Neural cell (in vitro differentiated cells): ENCODE results near the gene ZMYND10. TPM values are rescaled to one million over a fixed set of nuclear protein-coding genes. Genes with fewer than 3 reads are reported as not detected.

Experiments
- H2AFZ ChIP-seq: fragments of 200-600, 300-800 bp; sonication (generic), shearing (Covaris generic); 2 replicates; pipeline ENCODE4 v1.6.0; 2014; ENCODE audit warnings: low read depth, mild to moderate bottlenecking, antibody characterized with exemption, low read length, moderate library complexity
- H3F3A ChIP-seq: fragments of 200-600 bp; shearing (Covaris generic); 2 replicates; pipeline ENCODE4 v1.6.1; 2016; ENCODE audit warnings: mild to moderate bottlenecking, moderate library complexity, mixed read lengths, antibody characterized with exemption, low read length; ENCODE audit not compliant: insufficient read depth, poor library complexity, severe bottlenecking
- H3K27ac ChIP-seq: fragments of 200-600, 300-800 bp; sonication (generic), shearing (Covaris generic); 2 replicates; pipeline ENCODE4 v1.5.1; 2014; ENCODE audit warnings: mild to moderate bottlenecking, low read length, moderate library complexity
- H3K27me3 ChIP-seq: fragments of 300-800, 200-600 bp; sonication (generic), shearing (Covaris generic); 2 replicates; pipeline ENCODE4 v1.6.0; 2014; ENCODE audit warnings: mild to moderate bottlenecking, low read depth, low read length, moderate library complexity; ENCODE audit not compliant: insufficient read depth
- H3K36me3 ChIP-seq: fragments of 300-800, 200-600 bp; sonication (generic), shearing (Covaris generic); 2 replicates; pipeline ENCODE4 v1.5.1; 2014; ENCODE audit warnings: mild to moderate bottlenecking, antibody characterized with exemption, low read length, moderate library complexity; ENCODE audit not compliant: insufficient read depth
- H3K4me2 ChIP-seq: fragments of 300-800, 200-600 bp; sonication (generic), shearing (Covaris generic); 2 replicates; pipeline ENCODE4 v1.6.0; 2014; ENCODE audit warnings: mild to moderate bottlenecking, low read length
- H3K4me3 ChIP-seq: fragments of 300-800, 200-600 bp; sonication (generic), shearing (Covaris generic); 2 replicates; pipeline ENCODE4 v1.5.1; 2014; ENCODE audit warnings: mild to moderate bottlenecking, low read length, moderate library complexity
- H3K79me2 ChIP-seq: fragments of 200-600 bp; shearing (Covaris generic); replicated peaks from 2 replicates; pipeline ENCODE4 v1.6.0; 2014; ENCODE audit warnings: mild to moderate bottlenecking, low read length, moderate library complexity; ENCODE audit not compliant: insufficient read depth
- H3K9ac ChIP-seq: fragments of 300-800, 200-600 bp; sonication (generic), shearing (Covaris generic); 2 replicates; pipeline ENCODE4 v1.6.1; 2016; ENCODE audit warnings: mild to moderate bottlenecking, low read length, mixed read lengths
- H3K9me2 ChIP-seq: fragments of 200-600 bp; shearing (Covaris generic); 2 replicates; pipeline ENCODE4 v1.6.1; 2016; ENCODE audit warnings: mild to moderate bottlenecking, low read length, mixed read lengths; ENCODE audit not compliant: insufficient read depth
- H3K9me3 ChIP-seq: fragments of 200-600, 300-800 bp; sonication (generic), shearing (Covaris generic); 2 replicates; pipeline ENCODE4 v1.6.1; 2016; ENCODE audit warnings: mild to moderate bottlenecking, mixed run types, low read length, moderate library complexity, mixed read lengths
- H4K20me1 ChIP-seq: fragments of 200-600 bp; shearing (Covaris generic); 2 replicates; pipeline ENCODE4 v1.6.1; 2016; ENCODE audit warnings: mild to moderate bottlenecking, mixed run types; ENCODE audit not compliant: insufficient read depth
- EP300 ChIP-seq: fragments of 450-650 bp; conservative IDR thresholded peaks from 2 replicates; pipeline ENCODE4 v1.6.1; 2014; ENCODE audit warnings: antibody characterized with exemption, mild to moderate bottlenecking, moderate library complexity; ENCODE audit not compliant: poor library complexity, severe bottlenecking
- EZH2 ChIP-seq: fragments of 200-600, 300-800 bp; shearing (Covaris generic), sonication (generic); IDR thresholded peaks from 2 replicates; pipeline ENCODE4 v1.6.1; 2014; ENCODE audit warnings: antibody characterized with exemption, low read length, borderline replicate concordance, mild to moderate bottlenecking; ENCODE audit not compliant: insufficient read depth, poor library complexity, severe bottlenecking
- MXI1 ChIP-seq: fragments of 450-650 bp; conservative IDR thresholded peaks from 2 replicates; pipeline ENCODE4 v1.6.1; 2014; ENCODE audit warnings: antibody characterized with exemption, mild to moderate bottlenecking; ENCODE audit not compliant: poor library complexity, severe bottlenecking
- RAD21 ChIP-seq: fragments of 450-650 bp; conservative IDR thresholded peaks from 2 replicates; pipeline ENCODE4 v1.6.1; 2014; ENCODE audit warnings: antibody characterized with exemption, mild to moderate bottlenecking, moderate library complexity
- SMC3 ChIP-seq: fragments of 450-650 bp; conservative IDR thresholded peaks from 2 replicates; pipeline ENCODE4 v1.6.1; 2014; ENCODE audit warnings: antibody characterized with exemption, mild to moderate bottlenecking, moderate library complexity; ENCODE audit not compliant: poor library complexity
- TAF1 ChIP-seq: IDR thresholded peaks from 2 replicates; pipeline ENCODE4 v1.6.1; 2012; ENCODE audit warnings: low read depth
- polyA plus RNA-seq: library from polyadenylated mRNA; depleted of rRNA; stranded (reverse); fragments of >200 nt; gene quantifications from 2 replicates; pipeline ENCODE4 v1.2.3, GENCODE V29; 2014
- TF ChIP-seq, protein P1 (sequence below): IDR thresholded peaks from 2 replicates; pipeline ENCODE4 v1.6.1; 2012; ENCODE audit warnings: borderline replicate concordance
- TF ChIP-seq, protein P2 (sequence below): fragments of 450-650 bp; IDR thresholded peaks from 2 replicates; pipeline ENCODE4 v1.5.1; 2014; ENCODE audit warnings: antibody characterized with exemption, mild to moderate bottlenecking, moderate library complexity; ENCODE audit not compliant: poor library complexity, severe bottlenecking

Gene ZMYND10
- polyA plus RNA-seq, 1 donor from 2014 or later: 5.2 TPM

GRCh38 chr3:50319181-50319893 lies 26.2 kb downstream of the ZMYND10 start:
- H3K36me3 ChIP-seq: no peaks in the 10 kb centered on the region
- TF ChIP-seq, protein P1, sequence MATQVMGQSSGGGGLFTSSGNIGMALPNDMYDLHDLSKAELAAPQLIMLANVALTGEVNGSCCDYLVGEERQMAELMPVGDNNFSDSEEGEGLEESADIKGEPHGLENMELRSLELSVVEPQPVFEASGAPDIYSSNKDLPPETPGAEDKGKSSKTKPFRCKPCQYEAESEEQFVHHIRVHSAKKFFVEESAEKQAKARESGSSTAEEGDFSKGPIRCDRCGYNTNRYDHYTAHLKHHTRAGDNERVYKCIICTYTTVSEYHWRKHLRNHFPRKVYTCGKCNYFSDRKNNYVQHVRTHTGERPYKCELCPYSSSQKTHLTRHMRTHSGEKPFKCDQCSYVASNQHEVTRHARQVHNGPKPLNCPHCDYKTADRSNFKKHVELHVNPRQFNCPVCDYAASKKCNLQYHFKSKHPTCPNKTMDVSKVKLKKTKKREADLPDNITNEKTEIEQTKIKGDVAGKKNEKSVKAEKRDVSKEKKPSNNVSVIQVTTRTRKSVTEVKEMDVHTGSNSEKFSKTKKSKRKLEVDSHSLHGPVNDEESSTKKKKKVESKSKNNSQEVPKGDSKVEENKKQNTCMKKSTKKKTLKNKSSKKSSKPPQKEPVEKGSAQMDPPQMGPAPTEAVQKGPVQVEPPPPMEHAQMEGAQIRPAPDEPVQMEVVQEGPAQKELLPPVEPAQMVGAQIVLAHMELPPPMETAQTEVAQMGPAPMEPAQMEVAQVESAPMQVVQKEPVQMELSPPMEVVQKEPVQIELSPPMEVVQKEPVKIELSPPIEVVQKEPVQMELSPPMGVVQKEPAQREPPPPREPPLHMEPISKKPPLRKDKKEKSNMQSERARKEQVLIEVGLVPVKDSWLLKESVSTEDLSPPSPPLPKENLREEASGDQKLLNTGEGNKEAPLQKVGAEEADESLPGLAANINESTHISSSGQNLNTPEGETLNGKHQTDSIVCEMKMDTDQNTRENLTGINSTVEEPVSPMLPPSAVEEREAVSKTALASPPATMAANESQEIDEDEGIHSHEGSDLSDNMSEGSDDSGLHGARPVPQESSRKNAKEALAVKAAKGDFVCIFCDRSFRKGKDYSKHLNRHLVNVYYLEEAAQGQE: no peak
- TF ChIP-seq RAD21 (no peak), TAF1 (no peak), EP300 (no peak), SMC3 (no peak), EZH2 (no peak)
- TF ChIP-seq, protein P2, sequence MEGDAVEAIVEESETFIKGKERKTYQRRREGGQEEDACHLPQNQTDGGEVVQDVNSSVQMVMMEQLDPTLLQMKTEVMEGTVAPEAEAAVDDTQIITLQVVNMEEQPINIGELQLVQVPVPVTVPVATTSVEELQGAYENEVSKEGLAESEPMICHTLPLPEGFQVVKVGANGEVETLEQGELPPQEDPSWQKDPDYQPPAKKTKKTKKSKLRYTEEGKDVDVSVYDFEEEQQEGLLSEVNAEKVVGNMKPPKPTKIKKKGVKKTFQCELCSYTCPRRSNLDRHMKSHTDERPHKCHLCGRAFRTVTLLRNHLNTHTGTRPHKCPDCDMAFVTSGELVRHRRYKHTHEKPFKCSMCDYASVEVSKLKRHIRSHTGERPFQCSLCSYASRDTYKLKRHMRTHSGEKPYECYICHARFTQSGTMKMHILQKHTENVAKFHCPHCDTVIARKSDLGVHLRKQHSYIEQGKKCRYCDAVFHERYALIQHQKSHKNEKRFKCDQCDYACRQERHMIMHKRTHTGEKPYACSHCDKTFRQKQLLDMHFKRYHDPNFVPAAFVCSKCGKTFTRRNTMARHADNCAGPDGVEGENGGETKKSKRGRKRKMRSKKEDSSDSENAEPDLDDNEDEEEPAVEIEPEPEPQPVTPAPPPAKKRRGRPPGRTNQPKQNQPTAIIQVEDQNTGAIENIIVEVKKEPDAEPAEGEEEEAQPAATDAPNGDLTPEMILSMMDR: no peak
- H3K27me3 ChIP-seq: no peaks in the 10 kb centered on the region
- no peak overlapping the region for H2AFZ ChIP-seq
- peaks cover 23% of the 10 kb centered on the region for H3K79me2 ChIP-seq
- H3K4me3 ChIP-seq: peak overlapping the region; percentile 93
- H4K20me1 ChIP-seq: no peaks in the 10 kb centered on the region
- no peak overlapping the region for H3K4me2 ChIP-seq
- no peak overlapping the region for H3K9ac ChIP-seq
- no peaks in the 10 kb centered on the region for H3K9me2 ChIP-seq
- H3F3A ChIP-seq: no peaks in the 10 kb centered on the region
- no peaks in the 10 kb centered on the region for H3K9me3 ChIP-seq
- H3K27ac ChIP-seq: no peak overlapping the region

DNA sequence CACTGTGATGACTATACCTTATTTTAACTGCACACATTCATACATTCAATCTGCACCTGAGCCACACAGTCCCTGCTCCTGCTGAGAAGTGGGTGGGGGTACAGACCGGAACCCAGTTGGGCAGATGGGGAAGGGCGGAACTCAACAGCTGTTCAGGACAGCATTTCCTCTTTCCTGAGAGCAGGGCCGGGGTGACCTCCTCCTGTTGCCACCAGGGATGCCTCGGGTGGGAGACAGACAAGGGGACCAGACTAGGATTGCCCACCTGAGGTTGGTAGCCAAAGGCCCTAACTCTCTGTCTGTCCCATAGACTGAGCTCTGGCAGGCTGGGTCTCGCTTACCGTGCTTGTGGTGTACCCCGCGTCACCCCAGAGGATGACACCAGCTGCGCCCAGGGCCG lies 26.9 kb downstream of the ZMYND10 start:
- Histone ChIP-seq H3K79me2 (peaks cover 23% of the 10 kb centered on the region), H3F3A (no peaks in the 10 kb centered on the region), H3K27ac (no peak overlapping the region), H2AFZ (no peak overlapping the region), H3K9me2 (no peaks in the 10 kb centered on the region), H3K27me3 (no peaks in the 10 kb centered on the region), H3K4me2 (no peak overlapping the region), H3K9me3 (no peaks in the 10 kb centered on the region), H3K36me3 (no peaks in the 10 kb centered on the region), H3K9ac (no peak overlapping the region), H4K20me1 (no peaks in the 10 kb centered on the region), H3K4me3 (peak overlapping the region; percentile 93)
- TF ChIP-seq EP300 (no peak), EZH2 (no peak), TAF1 (no peak), MXI1 (no peak), RAD21 (no peak)
- TF ChIP-seq, protein P1: no peak
